GM19099 (cell line): ENCODE data around the gene EID3.

Experiments
- POLR2A ChIP-seq: IDR thresholded peaks from 3 replicates; pipeline ENCODE4 v1.6.1; 2011; ENCODE audit warnings: low read depth; ENCODE audit not compliant: insufficient read length; ENCODE audit errors: extremely low read depth

The EID3 gene

DNA sequence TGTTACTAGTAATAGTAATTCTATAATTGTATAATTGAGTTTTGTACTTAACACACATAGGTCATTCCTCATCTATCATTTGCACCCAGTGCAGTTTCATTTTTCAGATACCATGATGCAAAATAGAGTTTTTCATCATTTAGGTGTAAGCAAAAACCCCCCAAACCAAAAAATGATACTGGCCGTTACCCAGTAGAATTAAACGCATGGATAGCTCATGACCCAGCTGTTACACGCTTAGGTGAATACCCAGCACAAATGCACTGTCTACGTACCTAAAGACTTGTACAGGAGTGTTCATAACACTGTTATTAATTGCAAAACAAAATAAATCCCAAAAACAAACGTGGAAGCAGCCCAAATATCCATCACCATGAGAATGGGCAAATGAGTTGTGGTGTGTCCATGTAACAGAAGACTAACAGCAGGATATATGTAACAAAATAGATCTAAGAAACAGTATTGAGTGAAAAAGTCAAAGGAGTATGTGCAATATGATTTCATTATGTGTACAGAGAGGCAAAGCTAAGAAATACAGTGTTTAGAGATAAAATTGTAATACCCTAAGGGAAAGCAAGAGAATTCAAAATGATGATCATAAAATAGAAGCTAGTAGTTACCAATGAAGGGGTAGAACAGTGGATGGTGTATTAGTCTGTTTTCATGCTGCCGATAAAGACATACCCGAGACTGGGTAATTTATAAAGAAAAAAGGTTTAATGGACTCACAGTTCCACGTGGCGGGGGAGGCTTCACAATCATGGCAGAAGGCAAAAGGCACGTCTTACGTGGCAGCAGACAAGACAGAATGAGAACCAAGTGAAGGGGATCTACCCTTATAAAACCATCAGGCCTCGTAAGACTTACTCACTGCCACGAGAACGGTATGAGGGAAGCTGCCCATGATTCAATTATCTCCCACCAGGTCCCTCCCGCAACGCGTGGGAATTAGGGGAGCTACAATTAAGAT lies 49.8 kb downstream of the EID3 start:
- no peak for TF ChIP-seq POLR2A

DNA sequence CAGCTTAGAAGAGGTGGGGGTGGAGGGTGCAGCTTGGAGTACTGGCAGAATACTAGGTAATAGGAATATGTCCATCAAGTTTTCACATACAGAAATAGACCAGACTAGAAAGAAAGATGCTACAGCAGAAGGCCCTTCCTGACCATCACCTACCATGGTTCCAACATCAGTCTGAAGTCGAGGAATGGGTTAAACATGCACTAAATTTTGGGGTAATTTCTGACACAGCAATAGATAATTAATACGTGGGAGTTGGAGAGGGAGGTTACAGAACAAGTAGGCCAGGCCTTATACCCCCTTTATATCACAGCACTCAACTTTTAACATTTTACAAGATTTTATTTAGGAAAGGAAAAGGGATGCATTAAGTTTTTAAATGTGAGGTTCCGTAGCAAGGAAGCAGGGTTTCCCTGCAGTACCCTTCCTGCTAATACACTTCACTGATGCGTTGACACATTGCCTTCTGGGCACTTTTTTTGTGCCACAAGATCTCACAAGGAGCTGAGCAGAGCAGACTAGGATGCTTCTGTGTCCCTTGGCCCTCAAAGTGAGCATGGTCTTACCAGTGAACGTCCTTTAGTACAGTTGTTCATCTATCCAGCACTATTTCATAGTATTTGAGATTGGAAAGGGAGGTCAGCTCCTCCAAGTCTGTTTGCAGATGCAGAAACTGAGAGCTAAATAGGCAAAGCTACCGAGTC lies 50.8 kb downstream of the EID3 start:
- no peak for TF ChIP-seq POLR2A
